NT2/D1 (cell line): Measurements from ENCODE around the gene AMBP.

Source experiments
- SUZ12 ChIP-seq: IDR thresholded peaks from 2 replicates; pipeline ENCODE4 v1.6.1; 2011; ENCODE audit not compliant: insufficient read length, insufficient read depth; ENCODE audit errors: extremely low read depth
- YY1 ChIP-seq: IDR thresholded peaks from 2 replicates; pipeline ENCODE4 v1.6.1; 2011; ENCODE audit not compliant: insufficient read length, insufficient read depth
- ZNF274 ChIP-seq: IDR thresholded peaks from 2 replicates; pipeline ENCODE4 v1.6.1; 2011; ENCODE audit warnings: mild to moderate bottlenecking, low read depth, low read length

DNA sequence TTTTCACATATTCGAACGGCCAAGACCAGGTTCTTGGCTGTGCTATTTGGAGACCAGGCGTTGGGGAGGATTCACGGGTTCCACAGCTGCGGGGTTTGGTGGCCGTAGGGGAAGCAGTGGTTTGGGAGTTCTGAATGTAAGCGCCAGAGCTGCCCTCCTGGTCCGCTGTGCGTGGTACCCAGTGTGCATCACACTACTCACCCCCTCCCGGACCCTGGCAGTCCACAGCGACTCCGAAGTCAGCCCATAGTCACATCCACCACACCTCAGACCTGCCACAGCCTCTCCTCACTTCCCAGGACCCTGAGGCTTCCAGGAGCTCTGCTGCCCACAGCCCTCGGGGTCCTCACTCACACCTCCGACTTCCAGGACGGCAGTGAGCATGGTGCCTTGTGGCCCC lies 26.8 kb downstream of the AMBP start:
- TF ChIP-seq SUZ12 (no peak), ZNF274 (no peak), YY1 (no peak)
